NCI-H748 treated with DMSO at 0.1 percent for 48 hours (cell line): ENCODE data around the gene TLE4.
"Not testable (repeated sequence)": the region's sequence is repeated elsewhere in the genome, so short reads cannot be mapped to it uniquely, and the experiment has no call there.

Experiments used
- DNase-seq: peaks from one replicate; lab custom pipeline; 2025; lab: John Stamatoyannopoulos, UW

TLE4 gene

GRCh38 chr9:79571309-79572031, at the start of gene TLE4:
TLE4 (plus strand) TSS chr9:79571965; CDS start chr9:79572791, 826 bp downstream.
- DNase-seq: peak; percentile 99

GRCh38 chr9:79522793-79523192, 49.0 kb upstream of the TLE4 start:
- no peak for DNase-seq

GRCh38 chr9:79524266-79524665, 47.5 kb upstream of the TLE4 start:
- no peak for DNase-seq

GRCh38 chr9:79526149-79526672, 45.6 kb upstream of the TLE4 start:
- DNase-seq: no peak

- no peak for DNase-seq
Observed at GRCh38 chr9:79535534-79535933, 36.2 kb upstream of the TLE4 start.

- no peak for DNase-seq
Observed at GRCh38 chr9:79537838-79538237, 33.9 kb upstream of the TLE4 start.

- DNase-seq: no peak
Observed at GRCh38 chr9:79542735-79543620, 28.8 kb upstream of the TLE4 start.

GRCh38 chr9:79544375-79544774, 27.4 kb upstream of the TLE4 start:
- DNase-seq: not testable (repeated sequence)

- DNase-seq: no peak
Observed at GRCh38 chr9:79551586-79551985, 20.2 kb upstream of the TLE4 start.

- DNase-seq: no peak
Observed at GRCh38 chr9:79551994-79552393, 19.8 kb upstream of the TLE4 start.

GRCh38 chr9:79555474-79556089, 16.2 kb upstream of the TLE4 start:
- DNase-seq: peak; percentile 43

- DNase-seq: peak; percentile 96
Observed at GRCh38 chr9:79559495-79560181, 12.1 kb upstream of the TLE4 start.

- no peak for DNase-seq
Observed at GRCh38 chr9:79562749-79563386, 8.9 kb upstream of the TLE4 start.

GRCh38 chr9:79564105-79564504, 7.7 kb upstream of the TLE4 start:
- no peak for DNase-seq

GRCh38 chr9:79565245-79565644, 6.5 kb upstream of the TLE4 start:
- DNase-seq: peak; percentile 30

GRCh38 chr9:79567671-79568098, 4.1 kb upstream of the TLE4 start:
- no peak for DNase-seq

- DNase-seq: no peak
Observed at GRCh38 chr9:79568337-79569101, 3.2 kb upstream of the TLE4 start.

GRCh38 chr9:79569814-79570447, 1.8 kb upstream of the TLE4 start:
- peak; percentile 33 for DNase-seq

GRCh38 chr9:79570448-79571308, 1.1 kb upstream of the TLE4 start:
- no peak for DNase-seq
